Kidney capillary endothelial cell (primary cell): ENCODE data around the gene IER5.
A peak's percentile ranks its signal among the peaks of the same experiment; 100 is the strongest.

Experiments
- DNase-seq: peaks from one replicate; pipeline ENCODE4 v3.0.0-alpha.2; 2018; ENCODE audit warnings: low spot score

IER5 gene

GRCh38 chr1:181077576-181078242, 10.8 kb upstream of the IER5 start:
- peak; percentile 36 for DNase-seq

- no peak for DNase-seq
Observed at GRCh38 chr1:181079382-181079781, 9.1 kb upstream of the IER5 start.

GRCh38 chr1:181079920-181080319, 8.6 kb upstream of the IER5 start:
- no peak for DNase-seq

GRCh38 chr1:181080556-181080955, 7.9 kb upstream of the IER5 start:
- no peak for DNase-seq

GRCh38 chr1:181081395-181081794, 7.1 kb upstream of the IER5 start:
- no peak for DNase-seq

- DNase-seq = no peak
Observed at GRCh38 chr1:181083842-181084605, 4.5 kb upstream of the IER5 start.

- no peak for DNase-seq
Observed at GRCh38 chr1:181084606-181084969, 3.9 kb upstream of the IER5 start.

- no peak for DNase-seq
Observed at GRCh38 chr1:181086091-181086490, 2.4 kb upstream of the IER5 start.

- DNase-seq = no peak
Observed at GRCh38 chr1:181086926-181087325, 1.6 kb upstream of the IER5 start.

- no peak for DNase-seq
Observed at GRCh38 chr1:181087400-181087901, 1.0 kb upstream of the IER5 start.

GRCh38 chr1:181089017-181089675, 646 bp downstream of the IER5 start:
- DNase-seq = no peak

- DNase-seq = no peak
Observed at GRCh38 chr1:181089676-181090544, 1.4 kb downstream of the IER5 start.

- no peak for DNase-seq
Observed at GRCh38 chr1:181090641-181091126, 2.2 kb downstream of the IER5 start.

- no peak for DNase-seq
Observed at GRCh38 chr1:181091309-181092040, 3.0 kb downstream of the IER5 start.

- DNase-seq = no peak
Observed at GRCh38 chr1:181092056-181092455, 3.6 kb downstream of the IER5 start.

- DNase-seq = no peak
Observed at GRCh38 chr1:181092883-181093458, 4.5 kb downstream of the IER5 start.

GRCh38 chr1:181094416-181095212, 6.1 kb downstream of the IER5 start:
- no peak for DNase-seq

- DNase-seq = no peak
Observed at GRCh38 chr1:181095260-181095659, 6.8 kb downstream of the IER5 start.

- DNase-seq = no peak
Observed at GRCh38 chr1:181095763-181096184, 7.3 kb downstream of the IER5 start.

- DNase-seq = no peak
Observed at GRCh38 chr1:181097242-181097641, 8.7 kb downstream of the IER5 start.
